NCI-H1417 (cell line): ENCODE measurements around the gene CYP26C1.
A peak's percentile ranks its signal among the peaks of the same experiment; 100 is the strongest.
"Not testable (repeated sequence)": the region's sequence is repeated elsewhere in the genome, so short reads cannot be mapped to it uniquely, and the experiment has no call there.

Source experiments
- DNase-seq, 3 experiments: peaks; one replicate each; lab custom pipeline; 2025; lab: John Stamatoyannopoulos, UW

CYP26C1 gene

DNA sequence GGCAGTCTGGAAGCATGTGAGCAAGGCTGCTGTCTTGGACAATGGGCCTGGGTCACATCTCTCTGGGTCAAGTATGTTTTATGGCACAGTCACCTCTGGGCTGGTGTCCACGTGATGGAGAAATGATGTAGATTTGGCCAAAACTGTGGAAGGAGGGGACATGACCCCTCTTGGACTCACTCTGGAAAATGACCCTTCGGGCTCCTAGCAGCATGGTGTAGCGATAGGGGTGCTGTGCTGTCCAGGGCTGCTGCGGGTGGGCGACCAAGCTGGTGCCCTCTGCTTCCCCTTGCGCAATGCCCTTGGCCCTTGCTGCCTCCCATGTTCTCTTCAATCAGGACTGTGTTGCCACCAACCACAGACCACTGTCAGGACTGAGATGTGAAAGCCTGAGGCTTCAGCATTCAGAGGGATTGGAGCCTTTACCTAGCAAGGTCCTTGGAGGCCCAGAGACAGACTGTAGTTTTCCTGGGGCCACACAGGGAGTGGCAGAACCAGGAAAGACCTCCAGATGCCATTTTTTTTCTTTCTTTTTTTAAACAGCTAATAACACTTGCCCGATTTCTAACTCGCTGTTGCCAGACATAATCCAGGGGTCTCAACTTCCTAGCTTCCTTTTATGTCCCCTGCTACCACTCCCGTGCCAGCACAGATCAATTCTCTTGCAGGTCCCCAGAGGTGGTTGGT lies 19.2 kb downstream of the CYP26C1 start:
- no peak for DNase-seq

DNA sequence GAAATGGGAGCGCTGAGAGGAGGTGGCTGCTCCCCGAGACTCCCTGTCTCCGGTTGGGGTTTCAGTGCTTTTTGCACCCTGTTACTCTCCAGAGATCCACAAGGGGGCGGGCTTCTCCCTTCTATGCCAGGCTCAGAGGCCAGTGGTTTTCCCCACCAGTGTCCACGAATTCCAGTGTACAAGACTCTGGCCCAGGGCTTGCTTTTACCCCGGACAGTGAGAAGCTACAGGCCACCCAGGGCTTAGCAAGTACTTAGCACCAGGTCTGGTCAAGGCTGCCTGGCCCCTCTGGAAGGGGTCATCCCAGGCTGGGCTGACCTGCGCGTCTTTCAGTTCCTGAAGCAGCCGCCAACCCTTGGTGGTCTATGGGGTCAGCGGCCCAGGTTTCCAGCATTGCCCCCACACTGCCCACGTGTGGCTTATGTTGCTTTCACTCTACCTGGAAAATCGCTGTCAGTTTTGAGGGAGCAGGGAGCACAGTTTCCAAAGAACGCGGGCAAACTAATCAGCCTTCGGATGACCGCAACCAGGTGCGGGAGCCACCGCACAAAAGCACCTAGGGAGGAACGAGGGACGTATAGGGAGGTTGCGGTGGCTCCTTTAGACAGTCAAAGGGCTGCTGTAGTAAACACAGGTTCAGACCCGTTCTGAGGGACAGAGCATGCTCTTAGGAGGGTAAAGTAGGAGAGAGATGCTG lies 19.9 kb downstream of the CYP26C1 start:
- peak in 2 of 3 experiments; percentile 4 to 53 for DNase-seq

DNA sequence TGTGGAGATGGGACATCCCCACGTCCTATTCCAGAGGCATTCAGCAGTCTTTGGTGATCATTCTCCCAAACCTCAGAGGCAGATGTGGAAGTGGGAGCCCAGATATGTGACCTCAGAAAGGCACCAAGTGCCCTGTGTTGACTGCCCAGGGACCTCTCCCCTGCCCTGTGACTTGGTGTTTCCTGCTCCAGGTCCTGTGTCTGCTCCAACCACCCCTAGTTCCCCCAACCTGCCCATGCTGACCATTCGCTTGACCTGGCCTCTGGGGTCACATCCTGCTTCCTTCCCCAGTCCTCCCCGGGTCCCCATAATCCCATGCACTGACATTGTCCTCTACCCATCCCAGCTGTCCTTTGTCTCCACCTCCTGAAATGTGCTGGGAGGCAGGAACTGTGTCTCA lies 20.7 kb downstream of the CYP26C1 start:
- no peak for DNase-seq

DNA sequence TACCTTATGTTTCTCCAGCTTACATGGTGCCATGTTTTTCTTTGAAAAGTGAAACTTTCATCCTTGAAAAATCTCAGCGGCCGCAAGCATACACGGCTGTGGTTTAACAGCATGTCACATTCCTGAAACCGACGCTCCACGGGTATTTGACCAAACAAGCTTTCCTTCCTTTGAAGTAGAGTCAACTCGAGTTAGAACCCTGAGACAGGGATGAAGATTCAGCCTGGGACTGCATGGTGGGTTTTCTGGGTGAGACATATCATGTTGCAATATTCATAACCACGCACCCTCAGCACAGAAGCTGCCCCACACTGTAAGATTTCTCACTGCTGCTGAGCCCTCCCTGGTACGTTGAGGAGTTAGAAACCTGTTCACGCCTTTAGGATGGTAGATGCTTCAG lies 21.2 kb downstream of the CYP26C1 start:
- no peak for DNase-seq

DNA sequence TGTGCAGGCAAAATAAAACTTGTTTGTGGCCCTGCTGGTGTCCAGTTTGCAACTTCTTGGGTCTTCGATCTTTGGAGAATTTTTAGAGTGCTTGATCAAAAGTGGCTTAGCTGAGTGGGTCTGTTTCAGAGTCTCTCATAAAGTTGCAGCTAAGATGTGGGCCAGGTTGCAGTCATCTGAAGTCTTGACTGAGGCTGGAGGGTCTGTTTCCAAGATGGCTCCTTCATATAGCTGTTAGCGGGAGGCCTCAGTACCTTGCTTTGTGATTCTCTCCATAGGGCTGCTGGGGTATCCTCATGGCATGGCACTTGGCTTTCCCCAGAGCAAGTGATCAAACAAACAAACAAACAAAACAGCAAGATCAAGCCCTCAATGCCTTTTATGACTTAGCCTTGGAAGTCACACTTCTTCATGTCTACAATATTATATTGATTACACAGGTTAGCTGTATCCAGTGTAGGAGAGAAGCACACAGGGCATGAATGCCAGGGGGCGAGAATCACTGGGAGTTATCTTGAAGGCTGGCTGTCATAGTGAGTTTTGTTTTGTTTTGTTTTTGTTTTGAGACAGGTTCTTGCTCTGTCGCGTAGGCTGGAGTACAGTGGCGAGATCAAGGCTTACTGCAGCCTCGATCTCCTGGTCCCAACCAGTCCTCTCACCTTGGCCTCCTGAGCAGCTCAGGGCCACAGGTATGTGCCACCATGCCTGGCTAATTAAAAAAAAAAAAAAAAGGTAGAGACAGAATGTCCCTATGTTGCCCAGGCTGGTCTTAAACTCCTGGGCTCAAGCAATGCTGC lies 23.3 kb downstream of the CYP26C1 start:
- DNase-seq = no peak

DNA sequence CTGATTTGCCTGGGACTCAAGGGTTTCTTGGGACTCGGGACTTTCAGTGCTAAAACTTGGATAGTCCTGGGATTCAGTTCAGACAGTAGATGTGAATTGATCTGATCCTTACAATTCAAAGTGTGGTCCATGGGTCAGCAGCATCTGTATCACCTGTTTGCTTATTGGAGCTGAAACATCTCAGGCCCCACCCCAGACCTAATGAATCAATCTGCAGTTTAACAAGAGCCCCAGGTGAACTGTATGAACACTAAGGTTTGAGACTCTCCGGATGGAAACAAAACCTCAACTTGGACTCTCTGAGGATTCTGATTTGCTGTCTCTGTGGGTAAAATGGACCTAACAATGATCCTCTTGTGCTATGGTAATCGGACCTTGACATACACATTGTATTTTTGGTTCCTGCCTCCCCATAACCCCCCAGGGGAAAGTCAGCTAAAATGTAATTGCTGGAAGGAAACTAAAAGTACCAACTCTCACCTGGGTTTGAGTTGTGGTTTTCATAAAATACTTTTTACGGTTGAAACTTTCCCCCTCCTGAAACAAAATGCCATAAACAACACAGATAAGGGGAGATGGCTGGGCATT lies 24.8 kb downstream of the CYP26C1 start:
- no peak for DNase-seq

DNA sequence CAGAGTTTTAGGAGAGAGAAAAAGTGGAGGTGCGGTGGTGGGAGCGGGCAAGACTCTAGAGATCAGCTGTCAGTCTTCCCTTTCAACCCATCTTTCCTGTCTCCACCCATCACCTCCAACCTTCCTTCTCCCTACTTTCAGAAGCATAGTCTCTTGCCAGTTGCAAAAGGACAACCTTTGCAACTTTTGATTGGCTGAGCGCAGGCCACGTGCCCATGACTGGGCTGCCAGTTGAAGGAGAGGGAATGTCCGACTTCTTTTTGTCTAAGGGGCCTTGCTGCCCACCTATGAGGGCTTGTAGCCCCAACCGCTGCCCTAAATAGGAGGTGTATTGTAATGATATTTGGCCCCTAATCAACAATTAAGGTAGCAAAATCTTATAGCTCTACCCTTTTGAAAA lies 25.7 kb downstream of the CYP26C1 start:
- no peak for DNase-seq

DNA sequence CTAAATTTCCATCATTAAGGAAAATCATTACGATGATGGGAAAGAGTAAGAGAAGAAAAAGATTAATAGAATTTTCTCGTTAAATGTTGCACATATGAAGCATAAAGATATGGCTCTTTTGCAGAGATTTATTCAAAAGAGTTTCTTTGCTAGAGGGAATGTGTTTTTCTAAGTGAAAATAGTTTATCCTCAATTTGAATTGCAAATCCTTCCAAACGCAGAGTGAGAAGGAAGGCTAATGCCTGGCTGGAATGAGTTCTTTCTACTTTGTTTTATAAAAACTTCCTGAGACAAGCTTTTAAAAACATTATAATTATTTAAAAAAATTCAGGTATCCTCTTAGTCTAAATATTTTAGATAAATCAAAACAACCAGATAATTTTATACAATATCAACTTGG lies 27.2 kb downstream of the CYP26C1 start:
- DNase-seq = no peak

DNA sequence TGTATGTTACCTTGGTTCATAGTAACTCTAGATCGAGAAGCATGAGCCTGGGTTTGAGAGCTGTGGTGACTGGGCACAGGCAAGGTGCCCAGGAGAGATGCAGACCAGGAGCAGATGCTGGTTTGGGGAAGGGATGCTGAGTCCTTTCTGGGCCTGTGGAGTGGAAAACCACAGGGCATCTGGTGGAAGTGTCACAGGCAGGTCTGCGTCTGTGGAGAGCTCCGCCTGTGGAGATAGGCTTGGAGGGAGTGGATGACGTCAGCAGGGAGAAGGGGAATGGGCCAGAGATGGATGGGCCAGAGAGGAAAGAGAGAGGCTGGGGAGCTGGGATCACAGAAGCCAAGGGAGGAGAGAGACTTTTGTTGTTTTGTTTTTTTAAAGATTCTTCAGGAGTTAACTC lies 27.9 kb downstream of the CYP26C1 start:
- DNase-seq = no peak

DNA sequence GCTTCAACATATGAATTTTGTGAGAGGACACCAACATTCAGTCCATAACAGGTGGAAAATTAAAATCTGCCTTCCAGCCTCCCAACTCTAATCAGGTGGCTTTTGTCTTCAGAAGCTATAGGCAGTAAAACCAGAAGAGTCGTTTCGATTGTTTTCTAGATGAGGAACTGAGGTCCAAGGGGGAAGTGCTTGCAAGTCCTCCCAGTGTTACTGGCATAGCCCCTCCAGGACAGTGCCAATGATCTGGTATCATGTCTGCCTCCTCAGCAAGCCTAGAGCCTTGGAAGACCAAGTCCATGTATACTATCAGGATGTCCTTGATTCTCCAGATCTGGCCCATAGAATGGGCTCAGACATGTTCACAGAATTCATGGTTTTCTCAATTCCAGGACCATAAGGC lies 30.0 kb downstream of the CYP26C1 start:
- DNase-seq = no peak

DNA sequence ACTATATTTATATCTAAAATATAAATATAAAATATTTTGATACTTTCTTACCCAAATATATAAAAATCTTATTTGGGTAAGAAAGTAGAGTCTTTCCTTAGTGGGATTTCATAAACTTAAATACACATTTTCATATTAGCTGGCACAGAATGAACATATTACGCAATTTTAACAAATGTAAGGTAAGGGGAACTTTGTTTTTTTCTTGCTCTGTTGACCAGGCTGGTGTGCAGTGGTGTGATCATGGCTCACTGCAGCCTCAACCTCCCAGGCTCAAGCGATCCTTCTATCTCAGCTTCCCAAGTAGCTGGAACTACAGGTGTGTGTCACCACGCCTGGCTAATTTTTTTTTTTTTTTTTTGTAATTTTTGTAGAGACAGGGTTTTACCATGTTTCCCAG lies 31.4 kb downstream of the CYP26C1 start:
- no peak for DNase-seq

DNA sequence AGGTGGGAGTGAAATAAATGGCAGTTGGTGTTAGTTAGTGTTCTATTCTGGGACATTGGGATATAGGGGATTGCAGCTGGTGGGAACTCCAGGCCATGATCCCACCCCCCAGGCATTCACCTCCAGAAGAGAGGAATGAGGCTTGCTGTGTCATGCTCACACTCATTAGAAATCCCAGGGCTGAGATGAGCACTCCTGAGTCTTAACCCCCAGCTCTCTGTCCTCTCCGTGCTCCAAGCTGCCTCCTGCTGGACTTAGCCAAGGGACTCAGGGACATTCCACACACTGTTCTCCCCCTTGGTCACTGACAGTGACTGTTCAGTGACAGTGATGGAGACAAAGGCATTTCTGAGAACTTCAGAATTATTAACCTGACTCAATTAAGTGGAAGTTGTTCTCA lies 34.6 kb downstream of the CYP26C1 start:
- no peak for DNase-seq

DNA sequence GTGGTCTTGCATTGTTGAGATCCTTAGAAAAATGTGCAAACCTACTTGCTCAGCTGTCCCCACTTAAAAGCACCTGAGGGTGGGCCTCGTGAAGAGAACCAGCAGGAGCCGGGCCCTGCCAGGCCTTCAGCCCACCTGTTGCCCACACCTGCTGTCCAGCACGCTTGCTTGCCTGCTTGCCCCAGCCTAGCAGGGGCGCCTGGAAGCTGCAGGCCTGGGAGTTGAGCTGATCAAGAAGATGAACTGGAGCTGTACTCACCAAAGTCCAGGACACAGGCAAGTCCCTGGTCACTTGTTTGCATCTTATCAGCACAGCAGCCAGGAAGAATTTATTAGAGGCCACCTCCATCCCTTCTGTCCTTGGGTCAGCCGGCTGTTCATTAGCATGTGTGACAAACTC lies 36.3 kb downstream of the CYP26C1 start:
- DNase-seq = peak in 1 of 3 experiments; percentile 18

DNA sequence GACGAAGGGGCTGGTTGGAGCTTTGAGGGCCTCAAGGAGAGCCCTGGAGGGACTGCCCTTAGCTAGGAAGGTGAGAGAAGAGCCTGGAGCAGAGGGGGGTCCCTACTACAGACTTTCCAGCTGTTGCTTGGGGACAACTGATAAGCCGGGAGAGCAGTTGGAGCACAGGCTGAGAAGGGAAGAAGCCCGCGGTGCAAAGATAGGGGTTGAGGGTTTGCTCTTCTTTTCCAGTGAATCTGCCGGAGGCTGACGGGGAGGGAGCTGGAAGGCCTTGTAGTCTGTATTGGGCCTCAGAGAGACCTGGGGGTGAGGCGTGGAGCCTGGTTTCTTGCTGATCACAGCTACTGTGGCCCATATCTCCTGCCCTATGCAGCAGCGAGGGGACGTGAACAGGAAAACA lies 36.8 kb downstream of the CYP26C1 start:
- DNase-seq = no peak

DNA sequence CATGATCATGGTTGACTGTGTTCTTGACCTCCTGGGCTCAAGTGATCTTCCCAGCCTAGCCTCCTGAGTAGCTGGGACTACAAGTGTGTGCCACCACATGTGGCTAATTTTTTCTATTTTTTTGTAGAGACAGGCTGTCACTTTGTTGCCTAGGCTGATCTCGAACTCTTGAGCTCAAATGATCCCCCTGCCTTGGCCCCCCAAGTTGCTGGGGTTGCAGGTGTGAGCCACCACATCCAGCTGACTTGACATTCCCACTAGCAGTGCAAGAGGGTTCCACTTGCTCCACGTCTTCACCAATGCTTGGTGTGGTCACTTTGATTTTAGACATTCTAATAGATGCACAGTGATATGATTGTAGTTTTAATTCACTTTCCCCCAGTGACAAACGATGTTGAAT lies 38.2 kb downstream of the CYP26C1 start:
- no peak for DNase-seq

DNA sequence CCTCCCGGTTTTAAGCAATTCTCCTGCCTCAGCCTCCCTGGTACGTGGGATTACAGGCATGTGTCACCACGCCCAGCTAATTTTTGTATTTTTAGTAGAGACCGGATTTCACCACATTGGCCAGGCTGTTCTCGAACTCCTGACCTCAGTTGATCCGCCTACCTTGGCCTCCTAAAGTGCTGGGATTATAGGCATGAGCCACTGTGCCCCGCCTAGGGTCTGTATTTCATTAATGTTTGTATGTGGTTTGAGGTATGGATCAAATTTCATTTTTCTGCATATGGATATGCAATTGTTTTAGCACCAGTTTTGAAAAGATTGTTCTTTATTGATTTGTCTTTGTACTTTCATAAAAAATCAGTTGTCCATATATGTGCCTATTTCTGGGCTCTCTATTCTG lies 39.1 kb downstream of the CYP26C1 start:
- no peak for DNase-seq

DNA sequence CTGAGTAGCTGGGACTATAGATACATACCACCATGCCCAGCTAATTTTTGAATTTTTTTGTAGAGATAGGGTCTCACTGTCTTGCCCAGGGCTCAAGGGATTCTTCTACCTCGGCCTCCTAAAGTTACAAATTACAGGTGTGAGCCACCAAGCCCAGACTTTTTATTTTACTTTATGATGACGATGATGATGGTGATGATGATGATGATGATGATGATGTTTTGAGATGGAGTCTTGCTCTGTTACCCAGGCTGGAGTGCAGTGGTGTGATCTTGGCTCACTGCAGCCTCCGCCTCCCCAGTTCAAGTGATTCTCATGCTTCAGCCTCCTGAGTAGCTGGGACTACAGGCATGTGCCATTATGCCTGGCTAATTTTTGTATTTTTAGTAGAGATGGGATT lies 40.5 kb downstream of the CYP26C1 start:
- not testable (repeated sequence) for DNase-seq

DNA sequence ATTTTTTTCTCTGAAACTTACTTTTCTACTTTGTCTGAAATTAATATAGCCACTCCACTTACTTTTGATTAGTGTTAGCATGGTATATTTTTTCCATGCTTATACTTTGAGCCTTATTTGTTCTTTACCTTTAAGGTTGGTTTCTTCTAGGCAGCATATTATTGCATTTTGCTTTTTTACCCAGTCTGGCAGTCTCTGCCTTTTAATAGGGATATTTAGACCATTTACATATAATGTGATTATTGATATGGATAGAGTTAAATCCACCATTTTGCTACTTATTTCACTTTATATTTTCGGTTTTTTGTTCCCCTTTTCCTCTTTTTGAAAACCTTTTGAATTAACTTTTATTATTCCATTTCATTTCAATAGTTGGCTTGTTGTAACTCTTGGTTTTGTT lies 43.4 kb downstream of the CYP26C1 start:
- DNase-seq = no peak

DNA sequence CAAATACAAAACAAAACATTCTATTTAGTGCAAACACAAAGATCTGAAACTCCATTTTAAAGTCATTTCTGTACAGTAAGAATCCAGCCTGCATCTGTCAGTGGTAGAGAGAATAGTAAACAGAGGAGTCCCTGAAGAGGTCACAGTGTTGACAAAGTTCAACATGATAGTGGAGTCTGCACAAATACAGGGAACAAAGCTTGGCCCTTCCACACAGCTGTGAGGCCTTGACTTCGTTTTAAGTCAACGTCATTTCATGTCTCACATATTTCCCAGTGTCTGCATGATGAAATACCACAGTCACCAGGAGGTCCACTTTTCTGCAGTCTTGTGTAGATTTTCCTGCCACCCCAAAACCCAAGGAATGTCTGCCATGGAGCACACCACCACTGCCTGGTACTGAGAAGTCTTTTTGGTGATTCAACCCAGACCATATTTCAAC lies 46.1 kb downstream of the CYP26C1 start:
- peak in 1 of 3 experiments; percentile 3 for DNase-seq

DNA sequence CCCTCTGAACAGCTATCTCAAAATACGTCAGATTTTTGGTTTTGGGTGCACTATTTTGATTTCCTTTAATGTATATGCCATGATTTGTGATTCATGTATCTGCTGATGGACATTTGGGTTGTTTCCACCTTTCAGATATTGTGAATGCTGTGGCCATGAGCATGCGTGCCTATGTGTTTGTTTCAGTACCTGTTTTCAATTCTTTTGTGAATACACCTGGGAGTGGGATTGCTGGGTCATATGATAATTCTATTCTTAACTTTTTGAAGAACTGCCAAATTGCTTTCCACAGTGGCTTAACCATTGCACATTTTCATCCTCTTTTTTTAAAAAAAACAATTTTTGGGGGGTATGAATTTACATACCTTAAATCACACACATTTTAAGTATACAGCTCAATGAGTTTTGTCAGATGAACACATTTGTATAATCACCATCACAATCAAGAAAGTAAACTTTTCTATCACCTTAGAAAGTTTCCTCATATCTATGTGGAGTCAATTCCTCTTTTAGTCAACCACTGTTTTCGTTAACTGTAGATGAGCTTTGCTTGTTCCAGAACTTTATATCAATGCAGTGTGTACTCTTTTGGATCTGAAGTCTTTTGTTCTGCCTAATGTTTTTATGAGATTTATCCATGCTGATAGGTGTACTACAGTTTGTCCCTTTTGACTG lies 50.0 kb downstream of the CYP26C1 start:
- DNase-seq = no peak

DNA sequence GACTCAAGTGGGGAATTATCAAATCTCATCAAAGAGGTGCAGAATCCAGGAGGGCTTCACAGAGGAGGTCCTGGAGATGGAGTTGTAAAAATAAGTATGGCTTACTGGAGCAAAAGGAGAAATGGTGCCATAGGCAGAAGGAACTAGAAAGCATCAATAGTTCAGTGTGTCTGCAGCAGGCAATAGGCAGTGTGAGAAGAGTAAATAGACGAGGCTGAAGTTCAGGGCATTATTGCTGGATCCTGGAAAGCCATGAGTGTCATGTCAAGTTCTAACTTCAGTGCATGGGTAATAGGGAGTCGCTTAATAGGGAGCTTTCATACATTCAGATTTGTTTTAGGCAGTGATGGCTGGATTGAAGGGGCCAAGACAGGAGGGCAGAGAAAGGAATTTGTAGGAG lies 52.4 kb downstream of the CYP26C1 start:
- no peak for DNase-seq
